GM21381 (cell line): Measurements from ENCODE around the gene ELMOD1.

Source experiments
- ATAC-seq: cut with Tn5 transposase; IDR thresholded peaks from one replicate; pipeline ENCODE4 v1.9.1; 2021; ENCODE audit warnings: mild to moderate bottlenecking, moderate library complexity; ENCODE audit not compliant: unreplicated experiment

Gene ELMOD1

DNA sequence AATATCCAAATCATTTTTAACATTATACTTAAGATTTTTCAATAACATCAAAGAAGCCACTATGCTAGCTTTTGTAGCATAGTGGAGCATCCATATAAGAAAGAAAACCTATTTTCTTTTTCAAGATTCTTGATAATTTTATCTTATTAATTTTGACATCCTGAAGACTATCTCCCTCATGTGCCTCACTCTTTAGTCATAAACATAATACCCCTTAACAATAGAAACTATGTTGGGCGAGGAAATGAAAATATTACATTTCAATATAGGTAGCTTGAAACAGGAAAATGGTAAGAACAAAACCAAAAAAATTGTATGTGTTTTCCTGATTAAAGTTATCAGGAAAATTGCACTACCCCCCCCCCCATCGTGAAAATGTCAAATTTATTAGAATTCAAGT is 40.1 kb downstream of the ELMOD1 start:
- no peak for ATAC-seq

DNA sequence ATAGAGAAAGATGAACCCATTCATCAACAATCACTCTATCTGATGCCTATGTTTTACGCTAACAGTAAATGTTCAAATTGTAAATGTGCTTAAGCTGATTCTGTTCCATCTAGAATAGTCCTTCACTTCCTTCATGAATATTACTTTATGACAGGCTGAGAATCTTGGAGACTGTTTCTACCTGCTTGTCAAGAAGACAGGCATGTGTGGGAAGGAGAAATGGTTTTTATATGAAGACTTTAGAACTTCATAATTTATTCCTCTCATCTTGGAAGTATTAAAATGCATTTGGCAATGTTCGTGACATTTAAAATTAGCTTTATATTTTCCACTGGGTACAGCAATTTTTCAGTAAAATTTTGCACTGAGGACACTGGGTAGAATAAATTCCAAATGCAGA is 41.0 kb downstream of the ELMOD1 start:
- no peak for ATAC-seq

DNA sequence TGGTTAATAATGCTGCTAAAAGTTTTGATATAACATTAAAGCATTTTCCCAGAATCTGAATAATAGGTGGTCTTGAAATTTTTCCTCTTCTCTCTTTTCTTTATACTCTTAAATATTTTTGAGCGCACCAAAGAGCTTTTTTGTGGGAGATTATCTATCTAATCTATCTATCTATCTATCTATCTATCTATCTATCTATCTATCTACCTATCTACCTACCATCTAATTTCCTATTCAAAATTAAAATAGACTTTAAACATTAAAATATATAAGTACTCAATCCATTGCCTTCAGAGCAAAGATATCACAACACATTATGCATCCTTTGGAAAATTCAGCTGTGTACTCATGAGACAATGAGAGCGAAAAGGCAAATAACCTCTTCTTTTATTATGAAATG is 55.8 kb downstream of the ELMOD1 start:
- no peak for ATAC-seq

DNA sequence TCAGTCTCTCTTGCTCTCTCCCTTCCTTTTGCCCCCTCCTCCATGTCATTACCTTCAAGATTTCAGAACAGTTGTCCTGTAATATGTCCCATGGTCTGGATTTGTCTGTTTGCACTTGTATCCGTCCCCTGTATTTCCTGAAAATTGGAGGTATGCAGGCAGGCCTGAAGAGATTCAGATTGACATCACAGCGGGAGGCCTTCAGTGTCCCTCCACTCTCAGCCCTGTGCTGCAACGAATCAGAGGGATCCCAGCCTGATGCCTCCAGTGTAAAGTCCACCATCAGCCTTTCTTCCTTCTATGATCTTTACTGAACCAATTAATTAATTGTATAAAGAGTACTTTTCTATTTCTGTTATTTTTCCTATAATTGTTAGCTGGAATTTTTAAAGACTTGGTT is 57.3 kb downstream of the ELMOD1 start:
- no peak for ATAC-seq

DNA sequence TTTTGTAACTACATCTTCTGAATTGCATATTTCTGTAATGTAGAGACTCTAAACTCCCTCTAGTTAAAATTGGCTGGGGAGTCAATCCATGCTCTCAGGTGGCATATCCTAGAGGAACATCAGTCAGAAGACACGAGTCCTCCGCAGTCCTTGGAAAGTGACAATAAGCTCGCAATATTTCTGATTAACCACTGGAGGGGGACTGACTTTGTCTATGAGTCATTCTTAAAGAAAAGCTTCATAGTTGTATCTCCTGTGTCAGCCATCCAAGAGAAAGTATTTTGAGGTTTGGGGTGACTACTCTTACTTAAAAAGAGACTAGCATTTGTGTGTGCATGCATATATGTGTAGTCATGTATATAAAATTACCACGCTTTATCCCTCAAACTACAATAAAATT is 60.7 kb downstream of the ELMOD1 start:
- ATAC-seq: no peak

DNA sequence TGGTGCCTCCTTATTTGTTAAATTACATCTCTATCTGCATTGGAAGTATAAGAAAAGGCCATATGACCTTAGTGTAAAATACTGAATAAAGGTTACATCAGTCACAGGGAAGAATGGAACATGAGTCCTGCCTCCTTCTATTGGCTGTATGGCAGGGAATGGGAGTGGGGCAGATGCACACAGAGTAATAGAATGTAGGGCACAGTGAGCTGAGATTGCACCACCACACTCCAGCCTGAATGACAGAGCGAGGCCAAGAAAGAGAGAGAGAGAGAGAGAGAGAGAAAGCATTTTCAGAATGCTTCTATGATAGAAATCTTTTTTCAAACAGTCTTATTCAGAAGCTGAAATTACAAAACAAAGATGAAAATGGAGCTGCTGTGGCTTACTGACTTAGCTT is 62.1 kb downstream of the ELMOD1 start:
- ATAC-seq: no peak

DNA sequence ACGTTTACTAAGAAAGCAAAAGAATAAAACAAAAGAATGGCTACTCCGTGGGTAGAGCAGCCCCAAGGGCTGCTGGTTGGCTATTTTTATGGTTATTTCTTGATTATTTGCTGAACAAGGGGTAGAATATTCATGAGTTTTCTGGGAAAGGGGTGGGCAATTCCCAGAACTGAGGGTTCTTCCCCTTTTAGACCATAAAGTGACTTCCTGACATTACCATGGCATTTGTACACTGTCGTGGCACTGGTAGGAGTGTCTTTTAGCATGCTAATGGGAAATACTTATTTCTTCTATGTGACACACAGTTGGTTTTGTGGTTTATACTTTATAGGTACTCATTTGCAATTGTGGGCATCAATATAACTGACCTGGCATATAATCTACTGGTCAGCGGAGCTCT is 64.7 kb downstream of the ELMOD1 start:
- no peak for ATAC-seq

DNA sequence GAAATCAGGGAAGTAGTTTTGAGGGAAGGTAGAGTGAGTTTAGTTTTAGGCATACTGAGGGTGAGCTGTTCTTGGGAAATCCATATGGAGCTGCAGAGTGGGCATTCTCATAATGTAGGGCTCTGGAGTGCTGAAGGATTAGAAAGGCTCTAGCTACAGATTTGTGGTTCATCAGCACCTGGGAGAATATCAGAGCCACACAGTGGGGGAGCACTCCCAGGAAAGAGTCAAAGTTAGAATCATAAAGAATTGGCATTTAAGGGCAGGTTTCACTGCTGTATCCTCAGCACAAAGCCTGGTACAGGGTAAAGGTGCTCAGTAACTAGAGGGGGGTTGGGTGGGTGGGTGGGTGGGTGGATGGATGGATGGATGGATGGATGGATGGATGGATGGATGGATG is 68.4 kb downstream of the ELMOD1 start:
- ATAC-seq: no peak

DNA sequence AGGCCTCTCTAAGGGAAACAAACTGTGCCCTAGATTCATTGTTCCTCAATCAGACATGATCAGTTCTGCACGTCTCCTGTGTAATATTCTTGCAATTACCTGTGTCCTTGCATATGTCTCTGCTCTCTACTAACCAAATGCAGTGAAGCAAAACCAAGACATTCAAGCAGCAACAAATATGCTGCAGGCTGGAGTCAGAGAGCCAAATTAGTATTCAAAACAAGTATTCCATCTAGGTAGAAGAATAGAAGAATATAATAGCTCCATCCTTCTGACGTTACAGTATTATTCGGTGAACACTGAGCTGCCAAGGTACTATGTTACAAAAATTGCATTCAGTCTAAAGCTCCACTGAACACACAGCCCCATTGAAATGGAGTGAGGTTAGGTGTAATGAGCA is 69.1 kb downstream of the ELMOD1 start:
- ATAC-seq: no peak

DNA sequence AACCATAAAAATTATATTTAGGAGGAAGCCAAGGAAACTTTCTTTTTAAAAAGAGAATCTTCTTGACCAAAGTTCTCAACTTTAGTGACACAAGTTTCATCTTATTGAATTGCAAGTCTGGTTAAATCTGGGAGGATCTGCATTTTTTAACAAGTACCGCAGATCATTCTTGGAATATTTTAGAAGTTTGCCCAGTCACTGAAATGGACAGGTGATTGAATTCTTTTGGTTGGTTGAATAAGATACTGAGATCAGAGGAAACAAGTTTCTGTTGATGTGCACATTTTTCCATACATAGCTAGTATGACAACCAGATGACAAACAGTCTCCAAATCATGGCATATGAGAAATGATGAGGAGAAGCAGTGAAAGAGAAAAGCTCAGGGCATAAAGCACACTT is 70.7 kb downstream of the ELMOD1 start:
- ATAC-seq: no peak

DNA sequence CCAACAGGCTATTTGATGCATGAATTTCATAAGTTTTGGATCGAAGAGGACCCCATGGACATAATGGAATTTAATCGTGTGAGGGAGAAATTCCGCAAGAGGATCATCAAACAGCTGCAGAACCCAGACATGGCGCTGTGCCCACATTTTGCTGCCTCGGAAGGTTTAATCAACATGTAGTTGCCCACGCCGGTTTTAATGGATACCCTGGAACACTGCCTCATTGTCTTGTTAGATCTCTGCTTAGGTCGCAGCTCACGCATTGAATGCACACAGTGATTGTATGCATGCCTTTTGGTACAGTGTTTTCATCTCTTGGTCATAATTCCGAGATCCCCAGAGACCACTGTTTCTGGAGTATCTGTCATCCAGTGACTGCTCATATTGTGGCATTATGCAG is 74.1 kb downstream of the ELMOD1 start:
- ATAC-seq: no peak

DNA sequence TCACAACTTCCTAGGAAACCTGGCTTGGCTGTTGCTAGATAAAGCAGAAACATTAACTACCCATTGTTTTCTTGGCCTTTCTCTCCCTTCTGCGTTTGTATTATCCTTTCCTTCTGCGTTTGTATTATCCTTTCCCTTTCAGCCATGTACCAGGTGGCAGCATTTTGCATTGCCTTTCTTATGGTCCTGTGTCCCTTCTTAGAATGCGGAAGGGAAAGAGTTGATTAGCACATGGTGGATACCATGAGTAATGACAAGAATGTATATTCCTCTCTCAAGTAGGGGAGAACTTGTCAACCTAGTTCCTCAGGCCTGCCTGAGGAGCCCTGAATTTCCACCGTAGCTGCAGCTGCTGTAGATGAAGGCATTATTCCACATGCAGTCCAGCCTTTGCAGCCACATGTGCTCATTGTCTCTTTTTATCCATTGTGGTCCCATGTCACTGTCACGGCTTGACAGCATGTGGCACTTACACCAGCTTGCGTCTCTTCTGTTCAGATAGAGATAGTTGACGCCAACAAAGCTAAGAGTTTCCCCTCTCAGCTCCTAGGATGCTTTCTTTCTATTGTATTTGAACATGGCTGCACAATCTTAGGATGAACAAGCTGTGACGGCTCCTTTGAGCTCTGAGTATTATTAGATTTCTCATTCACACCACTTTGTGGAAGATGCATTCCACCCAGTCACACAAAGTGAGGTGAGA is 76.1 kb downstream of the ELMOD1 start:
- ATAC-seq: no peak

DNA sequence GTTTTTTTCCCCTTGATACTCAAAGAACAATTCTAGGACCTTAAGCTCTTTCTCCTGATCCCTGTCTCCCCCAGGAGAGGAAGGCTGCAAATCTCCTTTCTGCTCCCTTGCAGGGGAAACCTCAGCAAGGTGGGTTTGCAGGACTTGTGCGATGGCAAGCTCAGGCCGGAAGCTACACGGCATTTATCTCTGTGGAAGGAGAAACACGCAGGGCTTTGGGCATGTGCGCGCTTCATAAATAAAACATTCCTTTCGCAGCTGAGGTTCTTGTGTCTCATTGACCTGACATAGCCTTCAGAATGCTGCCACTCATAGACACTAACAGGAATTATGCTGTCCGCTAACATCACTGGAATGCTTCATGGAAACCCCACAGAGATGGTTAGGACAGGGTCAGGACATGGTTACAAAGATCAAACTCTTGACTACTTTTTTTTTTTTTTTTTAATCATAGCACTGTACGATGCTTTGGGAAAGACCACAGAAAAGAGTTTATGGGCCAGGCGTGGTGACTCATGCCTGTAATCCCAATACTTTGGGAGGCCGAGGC is 78.3 kb downstream of the ELMOD1 start:
- no peak for ATAC-seq

DNA sequence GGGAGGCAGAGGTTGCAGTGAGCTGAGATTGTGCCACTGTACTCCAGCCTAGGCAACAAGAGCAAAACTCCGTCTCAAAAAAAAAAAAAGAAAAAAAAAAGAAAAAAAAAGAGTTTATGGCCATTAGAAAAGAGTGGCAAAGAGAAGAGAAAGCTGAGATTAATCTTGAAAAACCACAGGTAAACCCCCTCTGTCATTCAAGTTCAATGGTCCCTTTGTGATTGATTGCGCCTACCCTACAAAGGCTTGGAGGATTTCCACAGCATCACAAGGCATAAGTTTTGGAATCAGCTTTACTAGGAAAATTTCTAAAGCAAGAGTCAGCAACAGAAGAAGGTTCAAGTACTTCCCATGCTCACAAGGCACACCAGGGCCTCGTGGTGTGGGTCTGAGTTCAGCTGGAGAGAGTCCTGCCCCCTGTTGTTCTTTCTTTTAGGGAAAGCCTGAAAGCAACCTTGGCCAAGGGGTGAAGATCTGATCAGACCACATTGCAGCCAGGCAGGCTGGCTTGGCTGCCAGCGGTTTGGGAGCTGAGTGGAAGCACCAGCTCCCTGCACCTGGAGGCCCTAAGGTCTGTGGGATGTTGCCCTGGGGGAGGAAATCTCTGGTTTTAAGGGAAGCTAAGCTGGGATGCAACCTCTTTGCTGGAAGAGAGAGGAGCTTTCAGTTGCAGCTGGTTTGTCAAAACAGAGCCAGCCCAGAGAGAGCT is 79.1 kb downstream of the ELMOD1 start:
- no peak for ATAC-seq

DNA sequence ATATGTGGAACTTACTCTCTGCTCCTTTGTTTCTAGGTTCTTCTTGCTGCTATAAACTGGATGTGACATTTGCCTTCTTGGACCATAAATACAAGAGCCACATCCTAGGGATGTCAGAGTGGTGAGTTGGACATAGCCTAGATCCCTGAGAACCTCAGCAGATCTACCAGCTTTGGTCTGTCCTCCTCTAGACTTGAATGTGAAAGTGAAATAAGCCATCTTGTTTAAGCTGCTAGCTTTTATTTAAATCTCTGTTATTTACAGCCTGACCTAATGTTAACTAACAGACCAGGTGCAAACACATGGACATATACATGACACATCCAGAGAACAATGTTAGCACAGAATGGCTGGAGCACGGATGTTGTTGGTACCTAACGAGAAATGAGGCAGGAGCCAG is 85.0 kb downstream of the ELMOD1 start:
- ATAC-seq: no peak

DNA sequence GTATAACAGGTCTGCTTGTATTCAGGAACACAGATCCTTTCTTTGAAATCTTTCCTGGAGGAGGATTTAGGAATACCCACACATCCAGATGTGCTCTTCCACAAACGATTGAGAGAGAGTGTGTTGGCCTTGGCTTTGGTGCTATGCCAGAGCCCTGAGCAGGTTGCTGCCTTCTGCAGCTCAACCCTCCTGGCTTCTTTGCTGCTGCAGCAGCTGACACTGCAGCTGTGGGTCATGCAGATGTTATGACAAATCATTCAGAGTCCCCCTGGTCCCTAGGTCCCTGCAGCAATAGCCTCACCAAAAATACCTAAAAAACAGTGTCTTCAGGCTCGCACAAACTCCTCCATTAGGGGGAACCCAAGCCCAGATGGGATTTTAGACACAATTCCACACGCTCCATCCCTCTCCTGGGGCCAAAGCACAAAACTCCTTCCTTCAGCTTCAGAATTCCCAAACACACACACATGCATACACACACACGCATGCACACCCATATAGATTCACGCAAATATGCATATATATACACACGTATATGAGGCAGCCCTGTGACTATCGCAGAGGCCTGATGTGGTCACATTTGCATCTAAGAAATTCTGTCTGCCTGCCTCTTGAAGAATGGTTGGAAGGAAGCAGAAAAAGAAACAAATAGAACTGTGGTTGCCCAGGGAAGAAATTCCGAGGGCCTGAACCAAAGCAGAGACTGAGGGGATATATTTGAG is 85.5 kb downstream of the ELMOD1 start:
- ATAC-seq: no peak

DNA sequence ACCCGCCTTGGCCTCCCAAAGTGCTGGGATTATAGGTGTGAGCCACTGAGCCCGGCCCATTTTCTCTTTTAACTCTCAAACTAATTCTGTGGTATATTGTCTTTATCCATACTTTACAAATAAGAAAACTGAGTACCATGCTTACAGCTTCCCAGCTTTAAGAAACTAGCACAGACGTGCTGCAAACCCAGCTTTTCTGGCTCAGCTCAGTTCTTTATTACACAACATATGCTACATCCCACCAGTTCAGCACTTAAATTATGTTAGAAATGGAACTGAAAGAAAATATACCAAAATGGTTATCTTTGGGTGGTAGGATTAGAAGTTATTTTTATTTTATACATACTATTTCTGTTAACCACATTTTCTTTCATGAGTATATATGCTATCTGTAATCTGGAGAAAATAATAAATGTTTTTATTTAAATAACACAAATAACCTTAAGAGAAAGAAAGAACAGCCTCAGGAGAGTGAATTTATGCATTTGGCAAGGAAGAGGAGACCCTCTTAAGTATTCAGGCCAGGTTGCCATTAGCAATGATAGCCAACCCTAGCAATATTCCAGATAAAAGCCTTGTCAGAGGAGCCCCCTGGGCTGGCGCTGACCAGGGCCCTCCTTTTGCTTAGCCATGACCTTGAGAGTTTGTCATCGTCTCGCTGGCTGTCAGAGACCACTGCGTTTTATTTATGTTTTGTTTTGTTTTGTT is 87.1 kb downstream of the ELMOD1 start:
- no peak for ATAC-seq

DNA sequence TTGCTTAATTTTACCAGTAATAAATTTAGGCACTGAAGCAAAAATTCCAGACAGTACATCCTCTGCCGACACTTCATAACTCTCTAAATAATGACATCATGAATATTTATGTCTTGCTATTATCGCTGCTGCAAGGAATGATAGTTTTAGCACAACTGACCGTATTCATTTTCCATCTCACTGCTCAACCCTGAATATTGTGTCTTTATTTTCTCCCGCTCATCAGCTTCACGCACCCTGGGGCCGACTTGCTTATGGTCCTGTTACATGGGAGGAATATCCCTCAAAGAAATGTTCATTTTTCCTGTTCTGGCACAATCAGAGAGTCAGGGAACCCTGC is 87.7 kb downstream of the ELMOD1 start:
- ATAC-seq: no peak

DNA sequence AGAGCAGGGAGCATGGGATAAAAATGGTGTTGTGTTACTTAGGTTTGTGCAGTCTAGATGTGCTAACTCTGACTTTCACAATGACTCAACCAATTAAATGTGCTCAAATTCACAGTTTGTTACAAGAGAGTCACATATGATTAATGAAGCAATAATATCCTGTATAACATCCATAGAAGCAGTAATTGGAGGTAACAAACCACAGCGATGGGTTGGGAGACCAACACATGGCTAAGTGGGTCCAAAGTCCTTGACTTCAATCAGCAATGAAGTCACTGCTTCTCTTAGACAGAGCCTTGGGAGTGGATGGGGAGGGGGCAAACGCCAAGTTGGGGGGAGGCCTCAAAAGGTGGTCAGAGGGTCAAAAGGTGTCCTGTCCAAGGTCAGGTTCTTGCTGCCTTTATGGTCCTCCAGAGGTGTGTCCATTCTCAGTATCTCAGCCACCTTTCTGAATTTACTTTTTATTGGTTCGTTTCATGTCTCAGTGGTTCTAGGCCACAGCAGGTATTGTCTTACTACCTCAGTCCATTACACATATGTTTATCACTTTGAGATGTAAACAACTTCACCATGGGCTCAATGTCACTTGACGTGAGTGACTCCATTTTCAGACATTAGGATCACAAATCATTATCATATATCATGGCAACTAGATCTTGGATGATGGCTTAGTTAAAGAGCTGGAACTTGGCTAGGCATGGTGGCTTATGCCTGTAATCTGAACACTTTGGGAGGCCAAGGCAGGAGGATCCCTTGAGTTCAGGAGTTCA is 88.5 kb downstream of the ELMOD1 start:
- no peak for ATAC-seq

DNA sequence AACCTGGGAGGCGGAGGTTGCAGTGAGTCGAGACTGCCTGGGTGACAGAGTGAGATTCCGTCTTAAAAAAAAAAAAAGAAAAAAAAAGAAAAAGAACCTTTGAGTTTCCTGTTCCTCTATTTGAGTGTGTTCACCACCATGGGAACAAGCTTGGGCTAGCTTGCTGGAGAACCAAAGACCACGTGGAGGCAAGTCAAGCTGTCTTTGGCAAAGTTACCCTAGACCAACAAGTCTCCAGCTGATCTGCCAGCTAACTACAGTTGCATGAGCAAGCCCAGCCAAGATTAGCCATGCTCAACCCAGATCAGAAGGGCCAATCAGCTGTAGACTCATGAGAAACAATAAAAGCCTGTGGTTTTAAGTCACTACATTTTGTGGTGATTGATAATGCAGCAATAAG is 91.2 kb downstream of the ELMOD1 start:
- no peak for ATAC-seq

DNA sequence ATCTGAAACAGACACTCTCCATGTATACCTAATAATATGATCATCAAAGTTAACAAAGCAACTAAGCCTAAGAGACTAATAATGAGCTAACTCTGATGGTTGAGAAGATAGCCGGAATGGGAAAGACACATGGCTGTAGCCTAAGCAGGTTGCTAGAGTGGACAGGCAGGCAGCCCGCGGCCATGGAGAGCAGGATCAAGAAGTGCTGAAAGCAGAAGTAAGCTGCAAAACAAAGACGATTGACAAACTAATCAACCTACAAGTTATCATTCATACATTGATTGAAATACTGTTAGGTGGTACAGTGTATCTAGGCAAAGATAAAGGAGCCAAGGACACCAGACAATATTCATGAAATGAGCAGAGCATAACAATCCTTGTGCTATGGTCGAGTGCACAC is 91.6 kb downstream of the ELMOD1 start:
- no peak for ATAC-seq
